H1 (cell line): Measurements from ENCODE around the gene CPTP. TPM values are rescaled to one million over a fixed set of nuclear protein-coding genes. Genes with fewer than 3 reads are reported as not detected.

ENCODE experiments used
- EZH2 ChIP-seq: fragments of 200-600 bp; sonication (generic); IDR thresholded peaks from 2 replicates; pipeline ENCODE4 v1.7.1; 2012; ENCODE audit warnings: low read depth, mild to moderate bottlenecking, moderate library complexity, low read length, inconsistent platforms; ENCODE audit not compliant: severe bottlenecking
- JUN ChIP-seq: IDR thresholded peaks from 2 replicates; pipeline ENCODE4 v1.6.1; 2011; ENCODE audit warnings: low read depth, mild to moderate bottlenecking, improper control_type of control experiment, low read length
- POLR2AphosphoS5 ChIP-seq: IDR thresholded peaks from 2 replicates; pipeline ENCODE4 v1.6.1; 2011; ENCODE audit warnings: low read depth, low read length
- SIX5 ChIP-seq: IDR thresholded peaks from 2 replicates; pipeline ENCODE4 v1.6.1; 2011; ENCODE audit warnings: mild to moderate bottlenecking, low read depth, low read length
- polyA plus RNA-seq, 7 experiments: library from polyadenylated mRNA; depleted of rRNA in 3 of 7; stranded (reverse) in 5 of 7; unstranded in 2 of 7; fragments of >200 nt in 5 of 7; fragments of 200-250 nt in 2 of 7; gene quantifications; 1 replicate in 5 of 7; 2 replicates in 1 of 7; 4 replicates in 1 of 7; pipeline versions ENCODE4 v1.2.1 to v1.2.3, GENCODE V29; 2011 to 2013; ENCODE audit warnings: missing spikeins in 2 of 7, mixed read lengths in 2 of 7
- total RNA-seq: library from RNA; stranded (reverse); fragmentation: NEBNext Ultra II Directional; extraction: Animal tissue kit (Norgen Biotek cat#: 25700); gene quantifications from 2 replicates; pipeline ENCODE4 v1.2.1, GENCODE V29; 2021

Gene CPTP
- total and polyA plus RNA-seq, 2 of the 8 experiments (the other 6 are each of a cell fraction or from before 2014, with no cell fraction given) = 8.1 to 10.6 TPM

GRCh38 chr1:1327291-1327690 lies 2.7 kb downstream of the CPTP start (continued):
- TF ChIP-seq POLR2AphosphoS5 = no peak
- TF ChIP-seq JUN = no peak
- TF ChIP-seq SIX5 = no peak
- no peak for TF ChIP-seq EZH2
